GM11168 (cell line): ENCODE measurements around the gene BRAP.
"Not testable (repeated sequence)": the region's sequence is repeated elsewhere in the genome, so short reads cannot be mapped to it uniquely, and the experiment has no call there.

Experiments used
- in situ Hi-C: fragments of 300-500 bp; cut with MboI; formaldehyde crosslinking; loops from one replicate; pipeline ENCODE4 v1.12.0; 2022; ENCODE audit warnings: low sequenced_read_pairs; ENCODE audit not compliant: unreplicated experiment

BRAP gene, protein sequence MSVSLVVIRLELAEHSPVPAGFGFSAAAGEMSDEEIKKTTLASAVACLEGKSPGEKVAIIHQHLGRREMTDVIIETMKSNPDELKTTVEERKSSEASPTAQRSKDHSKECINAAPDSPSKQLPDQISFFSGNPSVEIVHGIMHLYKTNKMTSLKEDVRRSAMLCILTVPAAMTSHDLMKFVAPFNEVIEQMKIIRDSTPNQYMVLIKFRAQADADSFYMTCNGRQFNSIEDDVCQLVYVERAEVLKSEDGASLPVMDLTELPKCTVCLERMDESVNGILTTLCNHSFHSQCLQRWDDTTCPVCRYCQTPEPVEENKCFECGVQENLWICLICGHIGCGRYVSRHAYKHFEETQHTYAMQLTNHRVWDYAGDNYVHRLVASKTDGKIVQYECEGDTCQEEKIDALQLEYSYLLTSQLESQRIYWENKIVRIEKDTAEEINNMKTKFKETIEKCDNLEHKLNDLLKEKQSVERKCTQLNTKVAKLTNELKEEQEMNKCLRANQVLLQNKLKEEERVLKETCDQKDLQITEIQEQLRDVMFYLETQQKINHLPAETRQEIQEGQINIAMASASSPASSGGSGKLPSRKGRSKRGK

DNA sequence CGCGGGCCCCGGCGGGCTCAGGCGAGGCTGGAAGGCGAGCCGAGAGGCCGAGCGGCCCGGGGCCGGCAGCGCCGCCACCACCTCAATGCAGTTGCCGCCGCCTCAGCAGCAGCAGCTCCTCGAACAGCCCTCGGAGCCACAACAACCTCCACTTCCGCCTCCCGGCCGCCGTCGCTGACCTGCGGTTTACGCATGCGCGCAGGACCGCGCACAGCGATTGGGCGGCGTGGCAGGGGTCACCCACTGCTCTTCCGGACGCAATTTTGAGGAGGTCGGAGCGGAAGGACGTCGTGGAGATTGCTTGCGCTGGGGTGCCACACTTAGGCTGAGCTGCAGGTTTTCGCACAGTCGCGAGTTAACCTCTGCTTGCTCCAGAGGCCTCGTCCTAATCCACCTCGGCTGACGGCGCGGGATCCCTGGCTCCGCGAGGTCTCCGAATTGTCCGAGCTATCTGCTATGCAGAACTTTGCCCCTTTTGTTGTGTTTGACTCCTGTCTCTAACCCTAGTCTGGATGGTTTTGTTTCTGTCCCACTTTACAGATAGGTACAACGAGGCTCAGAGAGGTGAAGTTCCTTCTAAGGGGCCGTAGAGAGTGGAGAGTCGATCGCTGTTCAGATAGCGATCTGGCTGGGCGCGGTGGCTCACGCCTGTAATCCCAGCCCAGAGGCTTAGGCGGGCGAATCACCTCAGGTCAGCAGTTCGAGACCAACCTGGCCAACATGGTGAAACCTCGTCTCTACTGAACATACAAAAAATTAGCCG, at the start of gene BRAP, which contains the start of gene ACAD10:
Gene BRAP (minus strand): TSS at position 146 of the 763 bp plus-strand sequence. CDS start 164 bp downstream, outside the sequence.
Gene ACAD10 (plus strand): TSS at position 243 of the 763 bp plus-strand sequence. CDS start 6,657 bp downstream, outside the sequence.
- in situ Hi-C loops: no loop called here

DNA sequence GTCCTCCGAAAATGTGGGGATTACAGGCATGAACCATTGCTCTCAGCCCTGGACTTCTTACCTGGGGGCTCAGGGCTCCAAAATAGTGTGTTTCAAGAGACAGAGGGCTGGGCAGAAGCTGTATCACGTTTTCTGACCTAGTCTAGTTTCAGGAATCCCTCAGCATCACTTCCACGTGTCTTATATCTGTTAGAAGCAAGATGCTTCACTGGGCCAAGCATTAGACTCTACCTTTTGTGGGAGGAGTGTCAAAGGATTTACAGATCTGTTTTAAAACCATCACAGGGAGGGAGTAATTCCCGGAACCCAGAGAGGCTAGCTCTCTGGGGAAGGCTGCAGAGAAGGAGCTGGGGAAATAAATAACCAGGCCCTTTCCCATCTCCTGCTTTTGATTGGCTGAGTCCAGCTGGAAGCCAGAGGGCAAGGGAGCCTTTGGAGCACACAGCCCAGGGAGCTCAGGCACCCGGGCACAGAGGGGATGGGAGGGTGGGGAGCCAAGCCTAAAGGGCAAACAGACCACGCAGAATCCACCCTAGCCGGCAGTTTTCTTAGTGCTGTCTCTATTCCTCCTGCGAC, 47.7 kb upstream of the BRAP start:
- in situ Hi-C loops: no loop called here

DNA sequence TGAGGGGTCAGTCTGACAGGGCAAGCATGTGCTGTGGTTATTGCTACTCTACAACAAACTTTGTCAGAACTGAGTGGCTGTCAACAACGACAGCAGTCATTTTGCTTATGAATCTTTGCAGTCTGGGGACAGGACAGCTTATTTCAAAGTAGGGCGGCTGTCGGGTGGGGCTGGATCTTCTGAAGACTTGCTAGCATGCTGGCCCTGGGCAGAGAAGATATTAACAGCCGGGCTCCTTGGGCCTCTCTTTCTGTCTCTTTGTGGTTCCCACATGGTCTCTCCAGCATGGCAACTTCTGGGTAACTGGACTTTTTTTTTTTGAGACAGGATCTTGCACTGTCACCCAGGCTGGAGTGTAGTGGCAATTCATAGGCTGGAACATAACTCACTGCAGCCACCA, 47.0 kb upstream of the BRAP start:
- in situ Hi-C loops: no loop called here

GRCh38 chr12:111730420-111730819, 44.7 kb upstream of the BRAP start:
- in situ Hi-C loops: no loop called here

DNA sequence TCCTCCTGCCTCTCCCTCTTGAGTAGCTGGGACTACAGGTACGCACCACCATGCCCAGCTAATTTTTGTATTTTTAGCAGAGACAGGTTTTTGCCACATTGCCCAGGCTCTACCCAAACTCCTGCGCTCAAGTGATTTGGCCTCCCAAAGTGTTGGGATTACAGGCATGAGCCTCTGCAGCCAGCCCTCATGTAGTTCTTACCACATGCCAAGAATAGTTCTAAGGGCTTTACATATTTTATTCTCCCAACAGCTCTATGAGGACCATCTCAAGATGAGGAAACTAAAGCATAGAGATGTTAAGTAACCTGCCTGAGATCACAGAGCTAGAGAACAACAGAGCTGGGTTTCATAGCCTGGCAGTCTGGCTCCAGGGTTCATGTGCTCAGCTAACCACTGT, 43.0 kb upstream of the BRAP start:
- in situ Hi-C loops: no loop called here

DNA sequence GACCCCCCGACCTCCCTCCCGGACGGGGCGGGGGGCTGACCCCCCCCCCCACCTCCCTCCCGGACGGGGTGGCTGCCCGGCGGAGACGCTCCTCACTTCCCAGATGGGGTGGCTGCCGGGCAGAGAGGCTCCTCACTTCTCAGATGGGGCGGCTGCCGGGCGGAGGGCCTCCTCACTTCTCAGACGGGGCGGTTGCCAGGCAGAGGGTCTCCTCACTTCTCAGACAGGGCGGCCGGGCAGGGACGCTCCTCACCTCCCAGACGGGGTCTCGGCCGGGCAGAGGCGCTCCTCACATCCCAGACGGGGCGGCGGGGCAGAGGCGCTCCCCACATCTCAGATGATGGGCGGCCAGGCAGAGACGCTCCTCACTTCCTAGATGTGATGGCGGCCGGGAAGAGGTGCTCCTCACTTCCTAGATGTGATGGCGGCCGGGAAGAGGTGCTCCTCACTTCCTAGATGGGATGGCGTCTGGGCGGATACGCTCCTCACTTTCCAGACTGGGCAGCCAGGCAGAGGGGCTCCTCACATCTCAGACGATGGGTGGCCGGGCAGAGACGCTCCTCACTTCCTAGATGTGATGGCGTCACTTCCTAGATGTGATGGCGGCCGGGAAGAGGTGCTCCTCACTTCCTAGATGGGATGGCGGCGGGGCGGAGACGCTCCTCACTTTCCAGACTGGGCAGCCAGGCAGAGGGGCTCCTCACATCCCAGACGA, 38.0 kb upstream of the BRAP start:
- in situ Hi-C loops: not testable (repeated sequence)

DNA sequence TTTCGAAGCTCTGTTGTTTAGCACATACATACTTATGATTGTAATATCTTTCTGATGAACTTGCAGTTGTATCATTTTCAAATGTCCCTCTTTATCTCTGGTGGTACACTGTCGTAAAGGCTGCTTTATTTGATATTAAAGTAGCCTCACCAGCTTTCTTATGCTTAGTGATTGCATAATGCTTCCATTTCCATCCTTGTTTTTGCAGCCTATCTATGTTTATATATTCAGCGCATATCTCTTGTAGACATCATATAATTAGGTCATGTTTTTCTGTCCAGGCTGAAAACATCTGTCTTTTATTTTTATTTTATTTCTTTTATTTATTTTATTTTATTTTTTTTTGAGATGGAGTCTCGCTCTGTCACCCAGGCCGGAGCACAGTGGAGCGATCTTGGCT, 34.7 kb upstream of the BRAP start:
- in situ Hi-C loops: no loop called here

DNA sequence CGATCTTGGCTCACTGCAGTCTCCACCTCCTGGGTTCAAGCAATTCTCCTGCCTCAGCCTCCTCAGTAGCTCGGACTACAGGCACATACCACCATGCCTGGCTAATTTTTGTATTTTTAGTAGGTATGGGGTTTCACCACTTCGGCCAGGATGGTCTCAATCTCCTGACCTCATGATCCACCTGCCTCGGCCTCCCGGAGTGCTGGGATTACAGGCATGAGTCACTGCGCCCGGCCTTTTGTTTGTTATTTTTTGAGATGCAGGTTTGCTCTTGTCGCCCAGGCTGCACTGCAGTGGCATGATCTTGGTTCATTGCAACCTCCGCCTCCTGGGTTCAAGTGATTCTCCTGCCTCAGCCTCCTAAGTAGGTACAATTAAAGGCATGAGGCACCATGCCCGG, 33.6 kb upstream of the BRAP start:
- in situ Hi-C loops: not testable (repeated sequence)

DNA sequence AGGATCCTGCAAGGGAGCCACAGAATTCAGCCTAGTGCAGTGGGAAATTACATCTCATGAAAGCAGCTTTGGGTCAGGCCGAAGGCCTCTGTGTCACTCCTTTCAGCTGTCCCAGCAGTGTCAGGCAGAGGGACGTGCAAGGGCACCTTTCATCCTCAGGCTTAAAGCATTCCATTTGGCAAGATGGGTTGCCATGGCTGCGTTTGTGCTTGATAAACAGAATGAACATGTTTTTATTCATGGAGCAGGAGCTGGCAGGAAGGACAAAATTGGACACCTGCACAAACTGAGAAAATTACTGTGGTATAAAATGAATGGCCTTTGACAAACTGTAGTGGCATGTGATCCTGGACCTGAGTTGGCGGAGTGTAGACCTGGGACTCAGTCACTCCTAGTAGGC, 29.5 kb upstream of the BRAP start:
- in situ Hi-C loops: no loop called here

- in situ Hi-C loops: no loop called here
Measured at GRCh38 chr12:111706145-111706544, 20.4 kb upstream of the BRAP start.

DNA sequence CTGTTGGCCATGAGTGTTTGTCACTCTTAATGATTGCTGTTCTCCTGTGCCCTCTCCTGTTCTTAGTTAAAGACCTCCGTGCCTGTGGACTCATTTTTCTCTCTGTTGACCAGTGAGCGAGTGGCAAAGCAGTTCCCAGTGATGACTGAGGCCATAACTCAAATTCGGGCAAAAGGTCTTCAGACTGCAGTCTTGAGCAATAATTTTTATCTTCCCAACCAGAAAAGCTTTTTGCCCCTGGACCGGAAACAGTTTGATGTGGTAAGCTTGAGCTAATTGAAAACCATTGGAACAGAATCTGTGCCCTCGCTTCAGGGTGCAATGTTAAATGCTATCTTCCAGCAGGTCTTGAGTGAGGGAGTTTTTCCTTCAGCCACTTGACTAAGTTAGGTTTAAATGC, 19.9 kb upstream of the BRAP start:
- in situ Hi-C loops: no loop called here

DNA sequence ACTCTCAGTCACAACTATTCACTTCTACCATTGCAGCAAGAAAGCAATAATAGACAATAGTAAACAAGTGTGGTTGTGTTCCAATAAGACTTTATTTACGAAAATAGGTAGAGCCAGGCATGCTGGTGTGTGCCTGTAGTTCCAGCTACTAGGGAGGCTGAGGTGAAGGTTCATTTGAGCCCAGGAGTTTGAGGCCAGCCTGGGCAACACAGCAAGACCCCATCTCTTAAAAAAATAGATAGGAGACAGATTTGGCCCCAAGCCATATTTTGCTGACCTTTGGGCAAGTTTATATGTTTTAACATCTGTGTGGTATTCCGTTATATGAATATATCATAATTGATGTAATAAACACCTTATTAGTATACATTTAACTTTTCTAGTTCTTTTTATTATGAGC, 14.2 kb upstream of the BRAP start:
- in situ Hi-C loops: no loop called here

GRCh38 chr12:111693818-111694217, 8.1 kb upstream of the BRAP start:
- in situ Hi-C loops: no loop called here

GRCh38 chr12:111692575-111693210, 6.9 kb upstream of the BRAP start:
- in situ Hi-C loops: no loop called here

DNA sequence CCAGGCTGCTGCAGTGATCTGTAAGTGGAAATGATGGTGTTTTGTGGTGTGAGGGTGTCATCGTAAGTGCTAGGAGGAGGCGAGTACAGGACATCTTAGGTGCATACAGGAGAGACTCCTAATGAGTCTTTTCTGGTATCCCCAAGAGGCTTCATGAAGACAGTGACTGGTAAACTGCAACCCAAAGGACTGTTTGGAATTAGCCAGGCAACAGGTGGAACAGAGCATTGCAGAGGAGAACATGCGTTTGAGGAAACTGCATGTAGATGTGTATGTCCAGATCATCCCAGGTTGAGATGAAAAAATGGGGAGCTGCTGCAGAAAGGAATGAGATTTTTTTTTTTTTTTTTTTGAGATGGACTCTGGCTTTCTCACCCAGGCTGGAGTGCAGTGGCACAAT, 5.5 kb upstream of the BRAP start:
- in situ Hi-C loops: no loop called here

GRCh38 chr12:111687952-111688351, 2.2 kb upstream of the BRAP start:
- in situ Hi-C loops: no loop called here

GRCh38 chr12:111687255-111687654, 1.5 kb upstream of the BRAP start:
- in situ Hi-C loops: no loop called here

- in situ Hi-C loops: no loop called here
Measured at GRCh38 chr12:111686574-111687105, 884 bp upstream of the BRAP start.

GRCh38 chr12:111685322-111685810, 390 bp downstream of the BRAP start:
- in situ Hi-C loops: no loop called here
